Measurements from ENCODE around the gene TMPRSS12. TPM values are rescaled to one million over a fixed set of nuclear protein-coding genes. Genes with fewer than 3 reads are reported as not detected.
A peak's percentile ranks its signal among the peaks of the same experiment; 100 is the strongest.

Gene TMPRSS12
- total and polyA plus RNA-seq, 2 of the 13 experiments (the other 11 are each of a cell fraction or from before 2014, with no cell fraction given), result not detected

GRCh38 chr12:50828121-50828520, 14.6 kb upstream of the TMPRSS12 start:
- WGBS (ENCODE audit: low lambda C conversion rate), result 88% methylated on average over 1 of the region's 1 CpG
- Histone ChIP-seq H3K36me3 (replicated peaks in 1 of 2; ENCODE audit: control insufficient read depth in 1 of 2, insufficient read depth in 2 of 2, low read length in 2 of 2) (no peaks in the 10 kb centered on the region), H3K27ac (ENCODE audit: extremely low read length, insufficient read depth, low read length) (no peak overlapping the region), H2AFZ (ENCODE audit: low read length) (no peak overlapping the region), H3K4me2 (ENCODE audit: low read depth, low read length) (no peak overlapping the region), H3K9me3 (ENCODE audit: low read length) (peaks cover 5% of the 10 kb centered on the region; the same call in 1 of the 2 replicates), H4K20me1 (ENCODE audit: insufficient read depth, low read length) (no peaks in the 10 kb centered on the region), H3K9ac (ENCODE audit: insufficient read depth, low read depth, low read length) (no peak overlapping the region), H3K4me1 (ENCODE audit: insufficient read depth, low read length) (peaks cover 22% of the 10 kb centered on the region), H3K27me3 (ENCODE audit: control insufficient read depth in 1 of 2, insufficient read depth in 2 of 2, low read length in 2 of 2) (no peaks in the 10 kb centered on the region), H3K4me3 (replicated peaks in 1 of 3; ENCODE audit: insufficient read depth in 1 of 3, low read depth in 2 of 3, low read length in 3 of 3) (no peak overlapping the region), H3K79me2 (ENCODE audit: insufficient read depth, low read length) (no peaks in the 10 kb centered on the region)
- TF ChIP-seq ZNF230 (CRISPR knock-in tag; IDR thresholded peaks at IDR 0.05) (no peak), ZNF136 (CRISPR knock-in tag; IDR thresholded peaks at IDR 0.05; ENCODE audit: low read depth) (no peak), NBN (conservative IDR thresholded peaks at IDR 0.05) (no peak), ZNF446 (CRISPR knock-in tag; IDR thresholded peaks at IDR 0.05) (no peak), RFXAP (CRISPR knock-in tag; IDR thresholded peaks at IDR 0.05; ENCODE audit: borderline replicate concordance) (no peak), GATA4 (IDR thresholded peaks at IDR 0.05; ENCODE audit: borderline replicate concordance, low read depth) (no peak), ZNF691 (CRISPR knock-in tag; IDR thresholded peaks at IDR 0.05; ENCODE audit: borderline replicate concordance, low read depth) (no peak), HDAC1 (CRISPR knock-in tag; IDR thresholded peaks at IDR 0.05) (no peak), ZNF598 (CRISPR knock-in tag; IDR thresholded peaks at IDR 0.05; ENCODE audit: borderline replicate concordance) (no peak)
- TF ChIP-seq, protein P1, sequence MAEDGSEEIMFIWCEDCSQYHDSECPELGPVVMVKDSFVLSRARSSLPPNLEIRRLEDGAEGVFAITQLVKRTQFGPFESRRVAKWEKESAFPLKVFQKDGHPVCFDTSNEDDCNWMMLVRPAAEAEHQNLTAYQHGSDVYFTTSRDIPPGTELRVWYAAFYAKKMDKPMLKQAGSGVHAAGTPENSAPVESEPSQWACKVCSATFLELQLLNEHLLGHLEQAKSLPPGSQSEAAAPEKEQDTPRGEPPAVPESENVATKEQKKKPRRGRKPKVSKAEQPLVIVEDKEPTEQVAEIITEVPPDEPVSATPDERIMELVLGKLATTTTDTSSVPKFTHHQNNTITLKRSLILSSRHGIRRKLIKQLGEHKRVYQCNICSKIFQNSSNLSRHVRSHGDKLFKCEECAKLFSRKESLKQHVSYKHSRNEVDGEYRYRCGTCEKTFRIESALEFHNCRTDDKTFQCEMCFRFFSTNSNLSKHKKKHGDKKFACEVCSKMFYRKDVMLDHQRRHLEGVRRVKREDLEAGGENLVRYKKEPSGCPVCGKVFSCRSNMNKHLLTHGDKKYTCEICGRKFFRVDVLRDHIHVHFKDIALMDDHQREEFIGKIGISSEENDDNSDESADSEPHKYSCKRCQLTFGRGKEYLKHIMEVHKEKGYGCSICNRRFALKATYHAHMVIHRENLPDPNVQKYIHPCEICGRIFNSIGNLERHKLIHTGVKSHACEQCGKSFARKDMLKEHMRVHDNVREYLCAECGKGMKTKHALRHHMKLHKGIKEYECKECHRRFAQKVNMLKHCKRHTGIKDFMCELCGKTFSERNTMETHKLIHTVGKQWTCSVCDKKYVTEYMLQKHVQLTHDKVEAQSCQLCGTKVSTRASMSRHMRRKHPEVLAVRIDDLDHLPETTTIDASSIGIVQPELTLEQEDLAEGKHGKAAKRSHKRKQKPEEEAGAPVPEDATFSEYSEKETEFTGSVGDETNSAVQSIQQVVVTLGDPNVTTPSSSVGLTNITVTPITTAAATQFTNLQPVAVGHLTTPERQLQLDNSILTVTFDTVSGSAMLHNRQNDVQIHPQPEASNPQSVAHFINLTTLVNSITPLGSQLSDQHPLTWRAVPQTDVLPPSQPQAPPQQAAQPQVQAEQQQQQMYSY (CRISPR knock-in tag; IDR thresholded peaks at IDR 0.05), result no peak
- TF ChIP-seq, protein P2, sequence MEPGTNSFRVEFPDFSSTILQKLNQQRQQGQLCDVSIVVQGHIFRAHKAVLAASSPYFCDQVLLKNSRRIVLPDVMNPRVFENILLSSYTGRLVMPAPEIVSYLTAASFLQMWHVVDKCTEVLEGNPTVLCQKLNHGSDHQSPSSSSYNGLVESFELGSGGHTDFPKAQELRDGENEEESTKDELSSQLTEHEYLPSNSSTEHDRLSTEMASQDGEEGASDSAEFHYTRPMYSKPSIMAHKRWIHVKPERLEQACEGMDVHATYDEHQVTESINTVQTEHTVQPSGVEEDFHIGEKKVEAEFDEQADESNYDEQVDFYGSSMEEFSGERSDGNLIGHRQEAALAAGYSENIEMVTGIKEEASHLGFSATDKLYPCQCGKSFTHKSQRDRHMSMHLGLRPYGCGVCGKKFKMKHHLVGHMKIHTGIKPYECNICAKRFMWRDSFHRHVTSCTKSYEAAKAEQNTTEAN (CRISPR knock-in tag; conservative IDR thresholded peaks at IDR 0.05), result no peak
- FAIRE-seq (no peak), DNase-seq (ENCODE audit: low spot score) (no peak), ATAC-seq (peak; percentile 39)
- ChIA-PET CTCF (ENCODE audit: low intra/inter-chr PET ratio, low total read pairs) (no interaction called here), POLR2A (interaction anchor here (0.6 kb wide), 1 partner anchor 13 kb away, joined by 3 read pairs; no protein-coding TSS in a partner anchor)
- in situ Hi-C loops (cut with HindIII; ENCODE audit: extremely low pct_ligation_motif_present, low pct_unique_long_range_greater_than_20kb) (loop anchor here (5.0 to 10.0 kb wide), 2 partner anchors 159 to 197 kb away; partner anchors contain the start of gene SLC11A2), intact Hi-C loops (cut with micrococcal nuclease; ENCODE audit: unreplicated experiment) (loop anchor here (5.0 kb wide), 2 partner anchors 61 to 99 kb away; a partner anchor contains a TSS)
- BruUV-seq (replicated peaks), result no TSS peak
